OCI-LY1 (cell line): ENCODE measurements around the gene MEGF6.

Source experiments
- CTCF ChIP-seq: fragments of 200-600 bp; sonication (generic), shearing (Covaris generic); IDR thresholded peaks from 2 replicates; pipeline ENCODE4 v1.5.1; 2017; ENCODE audit warnings: mild to moderate bottlenecking, antibody characterized with exemption, low read length, moderate library complexity, mixed read lengths
- EZH2 ChIP-seq: fragments of 200-600 bp; sonication (generic), shearing (Covaris generic); IDR thresholded peaks from 2 replicates; pipeline ENCODE4 v1.8.0; 2017; ENCODE audit warnings: borderline replicate concordance, mixed run types, mild to moderate bottlenecking, antibody characterized with exemption, low read length, moderate library complexity, mixed read lengths

DNA sequence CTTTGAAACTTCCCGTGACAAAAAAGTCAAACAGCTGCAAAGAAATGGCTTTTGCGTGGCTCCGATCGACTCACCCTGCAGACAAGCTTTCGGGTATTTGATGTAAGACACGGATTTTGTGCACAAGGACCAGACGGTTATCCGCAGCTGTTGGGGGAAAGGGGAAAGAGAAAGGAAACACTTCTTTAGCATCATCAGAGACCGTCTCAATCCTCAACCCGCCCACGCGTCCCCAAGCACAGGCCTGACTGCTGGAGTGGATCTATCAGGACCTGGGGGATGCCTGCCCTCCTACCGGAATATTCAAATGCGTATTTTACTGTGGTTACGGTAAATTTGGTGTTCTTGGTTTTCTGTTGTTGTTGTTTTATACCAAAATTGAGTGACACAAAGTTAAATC lies 27.4 kb upstream of the MEGF6 start:
- no peak for TF ChIP-seq CTCF
- TF ChIP-seq EZH2 = no peak
